A549 treated with CpdA at 1 μM for 4 hours (cell line): Measurements from ENCODE around the gene RNF20. TPM values are rescaled to one million over a fixed set of nuclear protein-coding genes. Genes with fewer than 3 reads are reported as not detected.

Experiments used
- total RNA-seq: library from RNA; stranded (reverse); fragments of 200-300 nt; extraction: Qiagen RNA extraction; gene quantifications from 5 replicates; pipeline ENCODE4 v1.2.3, GENCODE V29; 2022; ENCODE audit warnings: low read depth

RNF20 gene
- 20.9 to 28.0 TPM (median 23.1 TPM) in 5 replicates for total RNA-seq

GRCh38 chr9:101533334-101534204, at the start of gene RNF20:
RNF20 (plus strand) TSS chr9:101533853; CDS start chr9:101535424, 1,571 bp downstream.

GRCh38 chr9:101594796-101595195, 61.1 kb downstream of the RNF20 start, which contains the start of gene PPP3R2:
PPP3R2 (minus strand) TSS chr9:101594969; CDS start chr9:101594921, 48 bp downstream.

Other genes starting within 250 kb of the RNF20 start
- gene BAAT, start 148.8 kb upstream of the RNF20 start, total RNA-seq, result 0.47 to 0.79 TPM (median 0.58 TPM) in 5 replicates
- 13.6 to 22.4 TPM (median 16.0 TPM) in 5 replicates for gene MRPL50, start 135.2 kb upstream of the RNF20 start, total RNA-seq
- 6.2 to 8.7 TPM (median 6.4 TPM) in 5 replicates for gene ZNF189, start 135.0 kb upstream of the RNF20 start, total RNA-seq
- gene ALDOB, start 98.1 kb upstream of the RNF20 start, total RNA-seq, result not detected in 5 replicates
- gene PPP3R2, start 61.1 kb downstream of the RNF20 start, total RNA-seq, result not detected in 5 replicates
- gene GRIN3A, start 204.8 kb downstream of the RNF20 start, total RNA-seq, result not detected in 5 replicates